Glomerular visceral epithelial cell (primary cell): ENCODE results near the gene C11orf24.

Experiments used
- DNase-seq: peaks from one replicate; pipeline ENCODE4 v3.0.0-alpha.2; 2016; ENCODE audit errors: extremely low spot score

C11orf24 gene

DNA sequence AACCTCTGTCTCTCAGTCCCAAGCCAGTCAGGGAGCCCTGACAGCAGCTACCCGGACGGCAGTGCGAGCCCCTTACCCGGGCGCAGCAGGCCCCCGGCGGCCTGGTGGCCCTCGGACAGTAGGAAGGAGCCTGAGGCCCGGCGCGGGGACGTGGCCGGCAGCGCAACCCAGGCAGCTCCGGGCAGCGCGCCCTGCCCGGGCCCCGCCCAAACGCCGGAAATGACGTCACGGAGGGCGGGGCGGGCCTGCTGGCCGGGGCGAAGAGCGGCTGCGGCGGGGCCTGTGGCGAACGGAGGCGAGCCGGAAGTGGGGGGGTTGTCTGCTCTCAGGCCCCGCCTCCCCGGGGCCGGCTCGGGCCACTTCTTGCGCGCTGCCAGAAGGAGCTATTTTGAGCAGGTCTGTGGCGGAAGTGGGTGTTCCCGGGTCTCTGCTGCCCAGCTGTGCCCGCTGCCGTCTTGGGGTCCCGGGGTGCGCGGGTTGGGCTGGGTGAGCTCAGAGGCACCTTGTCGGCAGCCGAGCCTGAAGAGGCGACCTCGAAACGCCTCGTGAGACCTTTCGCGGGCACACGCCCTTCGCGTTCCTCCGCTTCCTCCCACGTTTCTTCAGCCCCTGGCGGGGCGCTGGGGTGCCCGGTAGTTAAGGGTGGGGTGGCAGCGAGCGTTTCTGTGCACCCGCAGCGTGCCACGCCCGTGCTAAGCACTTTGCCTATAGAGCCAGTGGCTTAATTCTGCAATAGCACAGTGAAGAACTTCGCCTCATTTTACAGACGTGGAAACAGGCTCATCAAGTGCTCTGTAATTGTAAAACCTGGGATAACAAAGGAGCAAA is at the start of gene C11orf24:
Gene C11orf24, minus strand, starts transcription at position 193 of the 828 bp plus-strand sequence. CDS start 8,206 bp downstream, outside the sequence.
- peak; percentile 96 for DNase-seq

DNA sequence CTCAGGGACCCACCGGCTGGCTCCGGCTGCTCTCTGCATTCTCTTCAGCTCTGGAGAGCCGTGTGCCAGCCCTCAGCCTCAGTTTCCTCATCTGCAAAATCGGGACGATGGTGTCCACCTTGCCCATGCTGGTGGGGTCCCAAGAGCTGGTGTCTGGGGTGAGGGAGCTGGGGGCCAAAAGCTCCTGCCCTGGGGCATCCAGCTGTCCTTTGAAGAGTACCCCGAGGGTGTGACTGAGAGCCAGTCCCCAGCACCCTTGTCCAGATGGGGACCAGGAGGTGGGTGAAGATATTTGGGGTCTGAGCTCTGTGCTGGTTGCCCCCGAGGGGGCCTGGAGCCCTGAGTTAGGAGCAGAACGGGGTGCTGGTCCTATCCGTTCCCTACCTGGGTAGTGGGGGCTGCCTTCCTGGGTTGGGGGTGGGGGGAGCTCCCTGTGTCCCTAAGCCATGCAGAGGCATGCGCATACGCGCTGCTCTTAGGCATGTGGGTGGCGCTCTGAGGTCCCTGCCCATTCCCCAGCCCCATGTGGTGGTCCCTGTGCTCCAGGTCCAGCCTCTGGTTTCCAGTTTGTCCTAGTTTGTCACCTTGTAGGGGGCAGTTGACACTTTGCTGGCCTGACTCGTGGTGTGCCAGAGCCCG is 45.5 kb upstream of the C11orf24 start:
- no peak for DNase-seq

DNA sequence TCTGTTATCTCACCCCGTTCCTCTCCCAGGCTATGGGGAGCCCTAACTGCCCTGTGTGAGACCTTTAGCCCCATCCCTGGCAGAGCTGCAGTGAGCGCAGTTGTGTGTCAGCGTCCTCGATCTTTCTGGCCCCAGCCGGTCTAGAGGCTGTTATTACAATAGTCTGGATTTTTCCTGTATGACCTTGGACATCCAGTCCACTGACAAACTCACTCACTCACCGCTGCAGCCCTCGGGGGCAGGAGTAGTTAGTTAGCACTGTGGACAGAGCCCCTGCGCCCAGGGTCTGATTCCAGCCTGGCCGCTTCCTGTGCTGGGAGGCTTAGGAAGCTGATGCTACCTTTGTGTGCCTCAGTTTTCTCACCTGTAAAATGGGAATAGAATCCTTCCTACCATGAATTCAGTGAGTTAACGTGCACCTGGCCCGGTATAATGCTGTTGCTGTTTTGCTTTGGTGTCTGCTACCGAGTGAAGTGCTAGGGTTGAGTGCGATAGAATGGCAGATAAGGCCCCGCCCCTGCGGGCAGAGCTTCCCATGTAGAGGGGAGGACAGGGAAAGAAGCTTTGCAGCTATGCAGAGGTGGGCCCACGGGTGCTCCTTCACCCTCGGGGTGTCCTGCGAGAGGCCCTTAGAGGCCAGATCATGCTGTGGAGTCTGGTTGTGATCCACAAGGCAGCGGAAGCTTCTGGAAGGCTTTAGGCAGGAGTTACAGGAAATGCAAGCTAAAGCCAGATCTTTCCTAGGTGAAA is 43.6 kb upstream of the C11orf24 start:
- DNase-seq, result peak; percentile 61

DNA sequence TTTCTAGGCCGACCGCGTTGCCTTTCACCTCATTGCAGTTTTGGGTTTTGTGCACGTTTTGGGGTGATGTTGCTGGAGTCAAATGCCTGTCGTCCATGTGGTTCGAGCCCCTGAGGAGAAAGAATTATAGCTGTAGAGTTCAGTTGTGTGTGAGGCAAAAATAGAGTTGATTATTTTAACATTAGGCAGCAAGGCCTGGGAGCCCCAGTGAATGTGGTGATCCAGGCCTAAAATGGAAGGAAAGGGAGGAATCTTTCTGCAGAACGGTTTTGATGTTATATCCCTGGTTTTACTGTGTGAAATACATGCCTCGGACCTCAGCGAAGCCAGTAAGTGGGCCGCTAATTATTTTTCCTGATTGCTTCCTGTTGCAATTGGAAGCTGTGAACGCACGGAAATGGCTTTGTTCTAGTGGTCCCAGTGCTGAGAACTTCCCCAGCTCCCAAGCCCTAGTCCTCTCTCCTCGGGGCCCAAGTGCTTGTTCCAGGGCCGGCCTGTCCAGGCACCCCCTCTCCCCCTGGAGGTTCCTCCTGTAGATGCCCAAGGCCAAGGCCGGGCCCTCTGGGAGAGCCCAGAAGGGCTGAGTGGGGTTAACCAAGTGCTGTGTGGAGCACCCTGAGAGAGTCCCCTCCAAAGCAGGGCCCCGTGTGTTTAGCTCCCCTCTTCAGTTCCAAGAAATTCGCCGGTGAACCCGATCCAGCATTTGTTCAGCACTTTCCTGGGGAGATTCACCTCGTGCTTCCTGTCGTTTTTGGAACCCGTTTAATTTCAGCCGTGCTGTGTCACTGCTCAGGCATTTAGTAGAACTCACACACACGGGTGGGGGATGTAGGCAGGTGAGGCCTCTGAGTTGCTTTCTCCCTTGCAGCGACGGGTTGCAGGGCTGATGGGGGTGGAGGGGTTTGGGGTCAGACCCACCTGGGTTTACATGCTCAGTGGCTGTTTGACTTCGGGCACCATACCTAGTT is 42.7 kb upstream of the C11orf24 start:
- DNase-seq, result peak; percentile 61

DNA sequence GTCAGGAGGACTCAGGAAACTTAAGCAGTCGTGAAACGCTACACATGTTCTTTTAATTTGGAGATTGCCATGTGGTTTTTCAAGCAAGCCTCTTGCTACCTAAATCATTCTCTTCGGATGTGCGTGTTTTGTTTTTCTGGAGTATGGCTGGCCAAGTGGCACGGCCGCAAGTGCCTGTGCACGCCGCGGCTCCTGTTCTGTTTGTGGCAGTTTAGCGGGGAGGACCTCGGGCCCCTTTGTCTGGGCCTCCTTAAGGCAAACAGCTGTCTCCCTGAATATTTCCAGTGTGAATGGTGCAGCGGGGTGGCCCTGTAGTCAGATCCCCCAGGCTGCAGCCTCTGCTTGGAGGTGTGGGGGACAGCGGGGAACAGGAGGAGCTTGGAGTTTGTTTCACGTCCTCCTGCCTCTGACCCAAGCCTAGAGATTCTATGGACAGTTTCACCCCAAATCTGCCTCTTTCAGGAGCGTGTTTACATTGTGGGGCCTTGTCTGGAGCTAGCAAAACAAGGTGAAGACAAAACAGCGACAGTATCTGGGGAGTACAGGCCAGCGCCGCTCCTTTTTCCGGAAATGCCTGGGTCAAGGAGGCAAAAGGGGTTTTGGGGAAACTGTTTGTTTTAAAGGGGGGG is 41.9 kb upstream of the C11orf24 start:
- DNase-seq, result peak; percentile 17

DNA sequence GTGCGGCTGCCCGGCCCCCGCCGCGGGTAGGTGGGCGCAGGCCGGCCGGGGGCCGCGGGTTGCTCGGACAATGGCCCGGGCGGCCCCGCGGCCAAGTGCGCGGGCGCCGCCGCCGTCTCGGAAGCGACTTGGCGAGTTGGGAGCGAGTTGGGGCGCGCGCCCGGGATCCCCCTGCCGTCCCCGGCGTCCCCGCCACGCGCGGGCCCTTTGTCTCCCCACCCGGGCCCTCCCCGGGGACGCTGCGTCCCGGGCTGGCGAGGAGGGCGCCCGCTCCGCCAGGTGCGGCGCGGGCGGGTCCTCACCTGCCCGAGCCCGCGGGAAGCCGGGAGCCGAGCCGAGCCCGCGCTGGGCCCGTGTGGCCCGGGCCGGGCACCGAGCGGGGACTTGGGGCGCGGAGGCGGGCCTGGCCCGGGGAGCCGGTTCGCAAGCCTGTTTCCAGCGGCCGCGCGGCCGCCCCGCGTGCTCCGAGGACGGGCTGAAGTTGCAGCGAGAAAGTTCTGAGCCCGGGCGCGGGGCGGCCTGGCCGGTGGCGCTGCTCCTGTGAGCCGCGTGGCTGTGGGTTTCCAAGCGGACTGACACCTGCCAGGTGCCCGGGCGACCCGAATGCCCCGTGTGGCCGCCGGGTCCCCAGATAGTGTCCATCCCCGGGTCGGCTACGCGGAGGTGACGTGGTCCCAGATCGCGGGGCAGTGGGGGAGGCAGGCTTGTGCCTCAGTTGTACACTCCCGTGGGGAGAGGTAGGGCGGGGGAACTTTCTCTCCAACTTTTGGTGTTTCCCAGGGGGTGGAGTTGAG is 41.2 kb upstream of the C11orf24 start:
- peak; percentile 17 for DNase-seq

DNA sequence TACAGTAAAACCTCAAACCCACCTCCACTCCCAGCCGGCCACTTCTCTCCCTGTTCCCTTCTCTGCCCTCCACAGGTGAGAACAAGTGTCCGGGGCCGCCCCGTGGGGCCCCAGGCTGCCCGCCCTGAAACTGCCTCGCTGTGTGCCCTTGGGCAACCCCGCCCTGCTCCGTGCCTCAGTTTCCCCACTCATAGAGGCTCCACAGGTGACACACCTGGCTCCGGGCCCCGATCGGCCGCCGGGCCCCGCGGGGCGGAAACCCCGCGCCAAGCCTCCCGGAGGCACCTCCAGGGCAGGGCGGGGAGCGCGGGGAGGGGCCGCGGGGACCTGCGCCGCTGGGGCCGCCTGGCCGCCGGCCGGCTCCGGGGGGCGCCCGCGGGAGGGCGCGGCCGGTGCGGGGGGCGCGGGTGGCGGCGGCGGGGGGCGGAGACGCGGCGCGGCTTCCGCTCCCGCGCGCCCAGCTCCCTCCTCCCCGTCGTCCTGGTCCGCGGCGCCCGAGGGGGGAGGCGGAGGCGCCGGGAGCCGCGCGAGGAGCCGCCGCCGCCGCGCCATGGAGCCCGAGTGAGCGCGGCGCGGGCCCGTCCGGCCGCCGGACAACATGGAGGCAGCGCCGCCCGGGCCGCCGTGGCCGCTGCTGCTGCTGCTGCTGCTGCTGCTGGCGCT is 40.5 kb upstream of the C11orf24 start, which contains the start of gene LRP5:
Gene LRP5, plus strand, starts transcription at position 475 of the 663 bp plus-strand sequence. Its CDS starts 124 bp downstream, at position 599.
- peak; percentile 39 for DNase-seq

DNA sequence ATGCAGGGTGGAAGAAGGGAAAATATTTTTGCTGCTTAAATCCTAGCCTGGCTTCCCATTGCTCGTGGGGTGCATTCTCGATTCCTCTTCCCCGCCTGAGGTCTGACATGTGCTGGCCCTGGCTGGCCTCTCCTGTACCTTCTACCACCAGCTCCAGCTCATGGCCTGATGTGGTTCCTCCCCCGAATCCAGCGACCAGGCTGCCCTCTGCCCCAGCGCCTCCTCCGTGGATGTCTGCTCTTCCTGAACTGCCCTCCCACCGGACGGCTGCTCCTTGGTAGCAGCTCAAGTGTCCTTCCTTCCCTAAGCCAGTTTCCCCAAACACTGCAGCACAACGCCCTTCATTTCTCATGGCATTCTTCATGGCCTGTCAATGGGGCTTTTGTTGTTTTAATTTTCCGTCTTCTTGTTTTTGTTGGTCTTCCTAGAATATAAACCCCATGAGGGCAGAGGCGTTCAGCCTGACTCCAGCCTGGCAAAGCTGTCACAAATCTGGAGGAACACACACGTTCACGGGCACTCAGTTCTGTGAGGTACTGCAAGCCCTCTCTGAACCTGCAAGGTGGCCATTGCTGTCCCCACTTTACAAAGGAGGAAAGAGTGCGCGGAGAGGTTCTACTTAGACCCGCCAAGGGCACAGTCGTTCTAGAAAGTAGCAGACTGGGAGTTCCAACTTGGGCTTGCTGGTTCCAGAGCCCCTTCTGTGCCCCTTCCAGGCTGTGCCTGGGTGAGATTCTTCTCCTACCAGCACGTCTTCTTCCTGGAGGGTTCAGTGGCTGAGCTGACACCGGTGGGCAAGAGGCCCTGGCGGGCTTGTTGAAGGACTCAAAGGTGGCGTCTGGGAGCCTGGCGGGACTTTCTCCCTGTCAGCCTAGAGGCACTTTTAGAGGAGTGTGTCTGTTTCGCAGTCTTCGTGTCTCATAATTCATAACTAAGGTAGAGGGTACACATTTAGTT is 39.7 kb upstream of the C11orf24 start:
- no peak for DNase-seq

DNA sequence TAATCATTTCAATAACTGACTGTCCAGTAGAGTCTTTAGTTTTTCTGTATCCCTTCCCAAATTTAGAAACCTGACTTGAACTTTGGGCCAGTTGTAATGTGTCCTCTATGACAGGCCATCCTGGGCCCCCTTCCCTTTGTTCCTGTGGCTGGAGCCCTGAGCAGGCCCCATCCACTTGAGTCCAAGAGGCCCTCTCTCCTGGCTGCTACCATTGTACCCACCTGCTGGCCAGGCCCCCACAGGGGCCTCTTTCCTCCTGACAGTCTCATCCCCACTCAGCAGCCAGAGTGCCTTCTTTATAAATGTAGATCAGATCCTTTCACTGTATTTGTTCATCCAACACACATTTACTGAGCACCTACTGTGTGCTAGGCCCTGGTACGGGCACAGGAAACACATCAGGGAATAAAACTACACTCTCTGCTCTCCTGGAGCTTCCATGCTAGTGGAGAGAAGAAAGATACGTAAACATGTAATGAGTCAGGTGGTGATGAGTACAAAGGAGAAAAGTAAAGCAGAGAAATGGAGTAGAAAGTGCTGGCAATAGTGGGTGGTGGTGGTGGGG is 37.9 kb upstream of the C11orf24 start:
- no peak for DNase-seq

DNA sequence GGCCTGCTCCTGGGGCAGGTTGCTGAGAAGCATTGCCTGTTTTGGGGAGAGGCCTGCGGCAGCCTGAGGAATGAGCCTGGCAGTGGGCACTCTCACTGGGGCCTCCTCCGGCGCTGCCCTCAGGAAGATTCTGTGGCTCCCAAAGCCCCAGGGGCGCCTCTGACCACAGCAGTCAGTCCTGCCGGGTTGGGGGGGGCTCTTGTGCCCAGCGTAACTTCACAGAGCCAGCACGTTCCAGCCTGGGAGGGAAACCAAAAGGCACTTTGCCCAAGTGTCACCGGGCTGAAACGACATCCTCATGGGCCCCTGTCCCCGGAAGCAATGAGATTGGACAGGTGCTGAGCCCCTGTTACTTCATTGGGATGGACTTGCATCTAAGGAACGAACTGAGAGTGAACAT is 36.3 kb upstream of the C11orf24 start:
- DNase-seq, result no peak

DNA sequence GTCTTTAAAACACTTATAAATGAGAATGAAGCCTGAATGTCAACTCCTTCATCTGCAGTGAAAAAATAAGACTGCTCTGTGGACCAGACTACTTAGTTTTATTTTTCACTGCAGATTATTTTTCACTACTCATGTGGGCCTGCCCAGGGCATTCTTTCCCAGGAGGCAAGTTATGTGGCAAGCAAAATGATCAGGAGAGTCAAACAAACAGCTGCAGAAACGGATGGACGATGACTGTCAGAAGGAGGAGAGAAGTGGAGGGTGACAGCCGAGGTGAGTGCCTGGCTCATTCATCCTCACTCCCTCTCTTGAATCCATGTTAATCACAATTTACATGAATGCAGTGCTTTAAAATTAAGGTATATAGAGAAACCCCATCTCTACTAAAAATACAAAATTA is 34.9 kb upstream of the C11orf24 start:
- no peak for DNase-seq

DNA sequence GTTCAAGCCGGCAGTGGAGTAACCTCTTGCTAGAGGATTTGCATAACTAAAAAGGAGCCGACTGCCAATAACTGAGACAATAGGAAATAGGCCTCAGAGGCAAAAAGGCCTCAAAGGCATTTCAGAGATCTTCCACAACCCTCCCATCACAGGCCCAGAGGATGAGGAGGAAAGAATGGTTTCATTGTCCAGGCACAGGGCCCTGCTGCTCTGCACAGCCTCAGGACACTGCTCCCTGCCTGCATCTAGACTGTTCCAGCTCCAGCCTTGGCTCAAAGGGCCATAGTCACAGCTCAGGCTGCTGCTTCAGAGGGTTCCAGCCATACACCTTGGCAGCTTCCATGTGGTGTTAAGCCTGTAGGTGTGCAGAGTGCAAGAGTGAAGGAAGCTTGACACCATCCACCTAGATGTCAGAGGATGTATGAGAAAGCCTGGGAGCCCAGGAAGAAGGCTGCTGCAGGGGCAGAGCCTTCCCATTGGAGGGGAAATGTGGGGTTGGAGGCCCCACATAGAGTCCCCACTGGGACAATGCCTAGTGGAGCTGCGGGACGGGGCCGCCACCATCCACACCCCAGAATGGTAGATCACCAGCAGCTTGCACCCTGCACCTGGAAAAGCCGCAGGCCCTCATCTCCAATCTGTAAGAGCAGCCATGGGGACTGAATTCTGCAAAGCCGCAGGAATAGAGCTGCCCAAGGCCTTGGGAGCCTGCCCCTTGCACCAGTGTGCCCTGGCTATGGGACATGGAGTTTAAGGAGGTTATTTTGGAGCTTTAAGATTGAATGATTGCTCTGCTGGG is 32.4 kb upstream of the C11orf24 start:
- no peak for DNase-seq

DNA sequence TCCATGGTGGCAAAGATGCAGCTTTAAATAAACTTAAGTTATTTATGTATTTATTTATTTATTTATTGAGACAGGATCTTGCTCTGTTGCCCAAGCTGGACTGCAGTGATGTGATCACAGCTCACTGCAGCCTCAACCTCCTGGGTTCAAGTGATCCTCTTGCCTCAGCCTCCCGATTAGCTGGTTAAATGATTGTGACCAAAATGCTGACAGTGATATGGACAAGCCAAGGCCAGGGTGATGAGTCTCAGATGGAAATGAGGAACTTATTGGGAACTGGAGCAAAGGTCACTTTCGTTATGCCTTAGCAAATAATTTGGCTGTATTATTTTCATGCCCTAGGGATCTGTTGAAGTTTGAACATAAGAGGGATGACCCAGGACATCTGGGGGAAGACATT is 31.3 kb upstream of the C11orf24 start:
- DNase-seq, result no peak

DNA sequence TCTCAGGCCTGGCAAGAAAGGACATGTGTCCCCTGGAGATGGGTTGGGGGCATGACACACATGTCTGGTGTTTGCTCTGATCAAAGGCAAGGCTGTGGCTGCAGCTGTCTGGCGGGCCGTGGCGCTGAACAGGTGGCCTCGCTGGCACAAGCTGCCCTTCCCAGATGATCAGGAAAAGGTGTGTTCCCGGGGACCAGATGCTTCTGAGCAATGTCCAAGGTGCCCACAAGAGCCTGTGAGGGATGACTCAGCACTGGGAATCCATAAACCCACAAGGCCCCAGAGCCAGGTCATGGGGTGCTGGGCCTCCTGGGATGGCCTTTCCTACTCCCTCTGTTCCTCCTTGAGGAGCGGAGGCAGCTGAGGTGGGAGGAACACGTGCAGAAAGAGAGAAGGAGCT is 30.9 kb upstream of the C11orf24 start:
- DNase-seq, result peak; percentile 77

DNA sequence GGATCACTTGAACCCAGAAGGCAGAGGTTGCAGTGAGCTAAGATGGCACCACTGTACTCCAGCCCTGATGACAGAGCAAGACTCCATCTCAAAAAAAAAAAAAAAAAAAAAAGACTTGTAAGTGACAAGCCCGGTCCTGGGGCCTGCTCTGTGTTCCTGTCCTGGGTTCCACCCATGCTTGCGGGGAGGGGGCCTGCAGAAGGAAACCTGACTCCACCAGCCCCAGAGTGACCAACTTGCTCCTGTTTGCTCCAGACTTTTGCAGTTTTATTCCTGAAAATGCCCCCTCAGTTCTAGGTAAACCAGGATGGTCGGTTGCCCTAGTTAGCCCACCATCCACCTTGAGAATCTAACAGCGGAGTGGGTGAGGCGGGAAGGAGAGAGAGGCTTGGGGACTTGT is 30.5 kb upstream of the C11orf24 start:
- DNase-seq, result no peak

DNA sequence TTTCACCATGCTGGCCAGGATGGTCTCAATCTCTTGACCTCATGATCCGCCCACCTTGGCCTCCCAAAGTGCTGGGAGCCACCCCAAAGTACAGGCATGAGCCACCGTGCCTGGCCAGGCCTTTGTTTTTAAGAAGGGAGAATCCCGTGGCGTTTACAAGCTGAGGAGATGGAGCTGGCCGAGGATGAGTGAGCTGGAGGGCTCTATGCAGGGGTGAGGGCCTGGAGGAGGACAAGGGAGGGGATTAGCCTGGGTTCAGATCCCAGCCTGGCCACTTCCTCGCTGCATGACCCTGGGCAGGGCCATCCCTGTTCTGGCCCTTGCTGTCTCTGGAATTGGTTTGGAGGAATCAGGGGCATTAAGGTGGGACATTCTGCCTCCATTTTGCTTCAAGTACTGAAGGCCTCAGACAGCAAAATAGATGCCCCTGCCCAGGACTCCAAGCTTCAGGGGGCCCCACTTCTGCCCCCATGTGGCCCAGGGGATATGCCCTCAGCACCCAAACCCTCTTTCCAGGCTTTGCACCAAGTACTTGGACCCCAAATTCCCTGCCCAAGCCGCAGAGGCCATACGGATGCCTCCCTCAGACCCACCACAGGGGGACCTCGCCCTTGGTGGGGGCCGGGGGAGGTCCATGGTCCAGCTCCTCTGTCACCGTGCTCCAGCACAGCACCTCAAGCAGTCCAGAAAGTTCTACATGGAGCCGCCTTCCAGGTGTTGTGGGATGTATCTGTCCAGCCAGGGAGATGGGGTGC is 28.5 kb upstream of the C11orf24 start:
- DNase-seq, result no peak
